ENCODE data around the gene ZNF844. TPM values are rescaled to one million over a fixed set of nuclear protein-coding genes. Genes with fewer than 3 reads are reported as not detected.

The ZNF844 gene
- total and polyA plus RNA-seq, 10 of the 15 experiments (the other 5 are each of a cell fraction or from before 2014, with no cell fraction given), result 0.16 to 1.1 (median 0.70) TPM

- TF ChIP-seq USF2 (IDR thresholded peaks at IDR 0.05; ENCODE audit: borderline replicate concordance, low read depth, low read length) (no peak), NFYB (IDR thresholded peaks at IDR 0.05; ENCODE audit: insufficient read depth, low read depth, low read length) (peak; percentile 91), ESRRA (IDR thresholded peaks at IDR 0.05; ENCODE audit: low read length) (no peak), ZBED1 (IDR thresholded peaks at IDR 0.05; ENCODE audit: borderline replicate concordance) (no peak), DPF2 (IDR thresholded peaks at IDR 0.05) (0 out of 2 replicates have a peak, but pooled peaks have one; percentile 9), PBX3 (IDR thresholded peaks at IDR 0.05; ENCODE audit: insufficient replicate concordance, low read depth, low read length) (peak; percentile 89), MAX (IDR thresholded peaks at IDR 0.05; ENCODE audit: low read depth, low read length) (no peak), STAT3 (IDR thresholded peaks at IDR 0.05; ENCODE audit: low read depth, low read length) (no peak), SPI1 (IDR thresholded peaks at IDR 0.05; ENCODE audit: borderline replicate concordance, insufficient read depth, low read depth, low read length) (peak; percentile 82), SRF (IDR thresholded peaks at IDR 0.05; ENCODE audit: low read depth in 2 of 2, low read length in 2 of 2) (no peak), POLR2A (IDR thresholded peaks at IDR 0.05; ENCODE audit: low read depth, low read length) (peak; percentile 63), YY1 (IDR thresholded peaks at IDR 0.05; ENCODE audit: low read depth, low read length) (peak; percentile 61), NFXL1 (IDR thresholded peaks at IDR 0.05; ENCODE audit: borderline replicate concordance) (no peak), RCOR1 (conservative IDR thresholded peaks at IDR 0.05; ENCODE audit: low read depth, low read length) (no peak)
Observed at GRCh38 chr19:12092065-12092867, 27.7 kb downstream of the ZNF844 start (continued).
